Hepatocyte (in vitro differentiated cells): ENCODE data around the gene PRMT7. TPM values are rescaled to one million over a fixed set of nuclear protein-coding genes. Genes with fewer than 3 reads are reported as not detected.

ENCODE experiments used
- DNase-seq: peaks from one replicate; pipeline ENCODE4 v3.0.0-alpha.2; 2016; ENCODE audit warnings: low spot score
- H2AFZ ChIP-seq: fragments of 200-600 bp; sonication (generic); 2 replicates; pipeline ENCODE4 v1.6.0; 2016; ENCODE audit warnings: antibody characterized with exemption, mild to moderate bottlenecking
- H3K27ac ChIP-seq: fragments of 200-600 bp; sonication (generic); 2 replicates; pipeline ENCODE4 v1.5.1; 2016; ENCODE audit warnings: mild to moderate bottlenecking
- H3K27me3 ChIP-seq: fragments of 200-600 bp; sonication (generic); 2 replicates; pipeline ENCODE4 v1.6.1; 2016
- H3K36me3 ChIP-seq: fragments of 200-600 bp; sonication (generic); replicated peaks from 2 replicates; pipeline ENCODE4 v1.5.1; 2016; ENCODE audit warnings: low read depth; ENCODE audit not compliant: insufficient read depth
- H3K4me1 ChIP-seq: fragments of 200-600 bp; sonication (generic); 2 replicates; pipeline ENCODE4 v1.5.1; 2016; ENCODE audit warnings: mild to moderate bottlenecking, moderate library complexity; ENCODE audit not compliant: insufficient read depth
- H3K4me2 ChIP-seq: fragments of 200-600 bp; sonication (generic); 2 replicates; pipeline ENCODE4 v1.6.0; 2016
- H3K4me3 ChIP-seq: fragments of 200-600 bp; sonication (generic); 2 replicates; pipeline ENCODE4 v1.5.1; 2016; ENCODE audit warnings: mild to moderate bottlenecking
- H3K79me2 ChIP-seq: fragments of 200-600 bp; sonication (generic); 2 replicates; pipeline ENCODE4 v1.6.0; 2017; ENCODE audit warnings: mild to moderate bottlenecking
- H3K9me2 ChIP-seq: fragments of 200-600 bp; sonication (generic); replicated peaks from 2 replicates; pipeline ENCODE4 v1.6.0; 2017; ENCODE audit warnings: mild to moderate bottlenecking; ENCODE audit not compliant: insufficient read depth
- H3K9me3 ChIP-seq: fragments of 200-600 bp; sonication (generic); 2 replicates; pipeline ENCODE4 v1.5.1; 2016; ENCODE audit warnings: low read depth, mild to moderate bottlenecking
- H4K20me1 ChIP-seq: fragments of 200-600 bp; sonication (generic); 2 replicates; pipeline ENCODE4 v1.6.0; 2016; ENCODE audit warnings: mild to moderate bottlenecking; ENCODE audit not compliant: insufficient read depth, poor library complexity, severe bottlenecking
- CTCF ChIP-seq: fragments of 200-600 bp; sonication (generic); IDR thresholded peaks from 2 replicates; pipeline ENCODE4 v1.5.1; 2016; ENCODE audit warnings: antibody characterized with exemption, mild to moderate bottlenecking; ENCODE audit not compliant: poor library complexity
- EZH2 ChIP-seq: fragments of 200-600 bp; sonication (generic); IDR thresholded peaks from 2 replicates; pipeline ENCODE4 v1.6.1; 2016; ENCODE audit warnings: antibody characterized with exemption, mild to moderate bottlenecking, borderline replicate concordance
- EZH2phosphoT487 ChIP-seq: fragments of 200-600 bp; sonication (generic); IDR thresholded peaks from one replicate; pipeline ENCODE4 v1.6.1; 2018; ENCODE audit warnings: antibody characterized with exemption, mild to moderate bottlenecking, low read depth, moderate library complexity; ENCODE audit not compliant: unreplicated experiment, severe bottlenecking
- WGBS: methylation state at CpG from one replicate; pipeline ENCODE4 v1.1.6; 2016; ENCODE audit warnings: low lambda C conversion rate; ENCODE audit errors: missing lambda C conversion rate; 5-methylcytosine and 5-hydroxymethylcytosine counted together
- polyA plus RNA-seq: library from polyadenylated mRNA; unstranded; fragments of >200 nt; fragmentation: Nextera tagmentation; extraction: Ambion mirVana; gene quantifications from 2 replicates; pipeline ENCODE4 v1.2.1, GENCODE V29; 2016
- total RNA-seq: library from RNA; depleted of rRNA; stranded (reverse); fragments of >200 nt; gene quantifications from 2 replicates; pipeline ENCODE4 v1.2.3, GENCODE V29; 2014

PRMT7 gene
- total and polyA plus RNA-seq, 2 experiments from 2014 or later: 41.1 to 43.6 TPM

DNA sequence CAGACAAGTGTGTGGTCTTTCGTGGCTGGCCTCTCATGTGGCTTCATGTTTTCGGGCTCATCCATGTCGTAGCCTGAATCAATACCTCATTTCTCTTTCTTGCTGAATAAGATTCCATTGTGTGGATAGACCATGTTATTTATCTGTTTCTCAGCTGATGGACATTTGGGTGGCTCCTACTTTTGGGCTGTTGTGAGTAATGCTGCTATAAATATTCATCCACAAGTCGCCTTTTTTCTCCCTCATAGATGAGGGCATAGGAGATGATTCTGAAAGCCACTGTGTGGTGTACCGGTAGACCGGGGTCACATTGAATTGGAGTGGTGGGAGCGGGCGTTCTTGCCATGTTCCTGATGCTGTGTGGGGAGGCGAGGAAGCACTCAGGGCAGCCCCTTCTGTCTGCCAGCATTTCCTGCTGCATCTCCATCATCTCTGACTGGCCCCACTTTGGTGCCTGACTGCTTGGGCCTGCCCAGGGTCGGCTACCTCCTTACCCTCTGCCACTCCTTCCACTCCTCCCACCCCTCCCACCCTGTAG lies 40.1 kb downstream of the PRMT7 start:
- H3K9me3 ChIP-seq: no peaks in the 10 kb centered on the region
- H3K27me3 ChIP-seq: no peaks in the 10 kb centered on the region
- peak overlapping the region; percentile 57 for H3K27ac ChIP-seq
- peaks cover 9% of the 10 kb centered on the region for H3K4me1 ChIP-seq
- H3K79me2 ChIP-seq: peaks cover 3% of the 10 kb centered on the region
- DNase-seq: no peak
- no peak for TF ChIP-seq EZH2
- no peak for TF ChIP-seq CTCF
- TF ChIP-seq EZH2phosphoT487: no peak
- no peak overlapping the region for H3K4me3 ChIP-seq
- 92% methylated on average over 10 of the region's 10 CpGs for WGBS
- H3K9me2 ChIP-seq: no peaks in the 10 kb centered on the region
- no peaks in the 10 kb centered on the region for H4K20me1 ChIP-seq
- no peaks in the 10 kb centered on the region for H3K36me3 ChIP-seq
- H3K4me2 ChIP-seq: no peak overlapping the region
- H2AFZ ChIP-seq: no peak overlapping the region

DNA sequence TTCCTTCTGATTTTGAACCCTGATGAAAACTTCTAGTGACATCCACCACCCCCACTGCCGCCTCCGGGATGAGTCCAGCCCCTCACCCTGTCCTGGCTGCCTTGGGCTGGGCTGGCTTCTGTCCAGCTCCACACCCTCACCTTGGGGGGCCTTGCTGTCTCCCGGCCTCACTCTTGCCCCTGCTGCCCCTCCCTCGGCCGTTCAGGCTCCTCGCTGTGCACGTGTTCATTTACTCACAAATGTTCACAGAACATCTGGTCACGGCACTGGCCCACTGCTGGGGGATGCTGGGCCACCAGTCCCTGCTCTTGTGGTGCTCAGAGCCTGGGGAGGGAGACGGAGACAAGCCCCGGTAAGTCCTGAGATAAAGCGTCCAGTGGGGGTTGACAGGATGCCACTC lies 40.6 kb downstream of the PRMT7 start:
- peak overlapping the region; percentile 57 for H3K27ac ChIP-seq
- H3K27me3 ChIP-seq: no peaks in the 10 kb centered on the region
- peaks cover 9% of the 10 kb centered on the region for H3K4me1 ChIP-seq
- H3K9me3 ChIP-seq: no peaks in the 10 kb centered on the region
- peaks cover 3% of the 10 kb centered on the region for H3K79me2 ChIP-seq
- H4K20me1 ChIP-seq: no peaks in the 10 kb centered on the region
- peak overlapping the region; percentile 45 for H3K4me2 ChIP-seq
- H2AFZ ChIP-seq: no peak overlapping the region
- H3K36me3 ChIP-seq: no peaks in the 10 kb centered on the region
- WGBS: 65% methylated on average over 11 of the region's 11 CpGs
- DNase-seq: no peak
- no peaks in the 10 kb centered on the region for H3K9me2 ChIP-seq
- no peak for TF ChIP-seq EZH2
- TF ChIP-seq EZH2phosphoT487: no peak
- TF ChIP-seq CTCF: no peak
- H3K4me3 ChIP-seq: no peak overlapping the region

DNA sequence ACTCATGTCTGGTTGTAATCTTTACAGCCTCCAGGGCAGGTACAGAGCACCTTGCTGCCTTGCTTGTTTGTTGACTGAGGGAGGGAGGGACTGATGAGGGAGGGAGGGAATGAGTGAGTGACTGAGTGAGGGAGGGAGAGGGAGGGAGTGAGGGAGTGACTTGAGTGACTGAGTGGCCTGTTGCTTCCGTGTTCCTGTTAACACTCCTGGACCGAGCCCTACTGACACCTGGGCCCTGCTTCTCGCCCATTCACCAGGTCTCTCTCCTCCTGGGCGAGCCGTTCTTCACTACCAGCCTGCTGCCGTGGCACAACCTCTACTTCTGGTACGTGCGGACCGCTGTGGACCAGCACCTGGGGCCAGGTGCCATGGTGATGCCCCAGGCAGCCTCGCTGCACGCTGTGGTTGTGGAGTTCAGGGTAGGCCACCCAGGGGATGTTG lies 41.2 kb downstream of the PRMT7 start:
- H3K4me3 ChIP-seq: no peak overlapping the region
- no peak for TF ChIP-seq CTCF
- TF ChIP-seq EZH2: no peak
- TF ChIP-seq EZH2phosphoT487: no peak
- no peaks in the 10 kb centered on the region for H3K9me2 ChIP-seq
- H3K27ac ChIP-seq: peak overlapping the region; percentile 83
- no peaks in the 10 kb centered on the region for H3K36me3 ChIP-seq
- no peaks in the 10 kb centered on the region for H3K9me3 ChIP-seq
- peaks cover 9% of the 10 kb centered on the region for H3K4me1 ChIP-seq
- H3K79me2 ChIP-seq: peaks cover 3% of the 10 kb centered on the region
- peak overlapping the region; percentile 56 for H3K4me2 ChIP-seq
- H2AFZ ChIP-seq: no peak overlapping the region
- H4K20me1 ChIP-seq: no peaks in the 10 kb centered on the region
- peak; percentile 85 for DNase-seq
- no peaks in the 10 kb centered on the region for H3K27me3 ChIP-seq
- 83% methylated on average over 11 of the region's 11 CpGs for WGBS
